Heart right ventricle (tissue), 16 donors: ENCODE measurements around the gene FAM131C. TPM values are rescaled to one million over a fixed set of nuclear protein-coding genes. Genes with fewer than 3 reads are reported as not detected.

Experiments
- ATAC-seq, 8 donors: fragments of 200-7000 bp; cut with Tn5 transposase; one replicate each; pipeline ENCODE4 v1.9.1; 2020; ENCODE audit warnings: mild to moderate bottlenecking in 8 of 8, moderate library complexity in 8 of 8, moderate number of reproducible peaks in 1 of 8
- DNase-seq, 2 donors: peaks; one replicate each; pipeline ENCODE4 v3.0.0-alpha.2; 2020
- H3K27ac ChIP-seq, 10 donors: fragments of 200-600 bp; sonication (generic) in 2 of 10; one replicate each; pipeline versions ENCODE4 v1.5.0 to v1.8.0; 2020 to 2022; ENCODE audit warnings: mild to moderate bottlenecking in 3 of 10
- H3K27me3 ChIP-seq, 7 donors: fragments of 200-600 bp; one replicate each; pipeline ENCODE4 v1.8.0; 2021 to 2022; ENCODE audit warnings: mild to moderate bottlenecking in 2 of 7
- H3K36me3 ChIP-seq, 9 donors: fragments of 200-600 bp; sonication (generic) in 1 of 9; one replicate each; pipeline versions ENCODE4 v1.5.0 to v1.8.0; 2020 to 2022; ENCODE audit warnings: mild to moderate bottlenecking in 2 of 9
- H3K4me1 ChIP-seq, 9 donors: fragments of 200-600 bp; sonication (generic) in 1 of 9; one replicate each; pipeline versions ENCODE4 v1.5.0 to v1.8.0; 2020 to 2022; ENCODE audit warnings: mild to moderate bottlenecking in 4 of 9
- H3K4me3 ChIP-seq, 10 donors: fragments of 200-600 bp; sonication (generic) in 2 of 10; one replicate each; pipeline versions ENCODE4 v1.5.0 to v1.8.0; 2020 to 2022; ENCODE audit warnings: mild to moderate bottlenecking in 7 of 10, moderate library complexity in 2 of 10
- H3K9me3 ChIP-seq, 11 donors: fragments of 200-600 bp in 10 of 11; sonication (generic) in 2 of 11; one replicate each; pipeline versions ENCODE4 v1.5.0 to v1.8.0; 2013 to 2022; ENCODE audit warnings: mild to moderate bottlenecking in 2 of 11, control low read depth in 1 of 11, moderate library complexity in 1 of 11
- CTCF ChIP-seq, 9 donors: fragments of 200-600 bp; sonication (generic) in 2 of 9; IDR thresholded peaks; one replicate each; pipeline versions ENCODE4 v1.5.0 to v1.8.0; 2021 to 2022; ENCODE audit warnings: antibody characterized with exemption in 9 of 9, mild to moderate bottlenecking in 5 of 9, moderate library complexity in 1 of 9
- WGBS, 2 donors: extraction: QIAGEN DNeasy Blood & Tissue Kit; methylation state at CpG; one replicate each; pipeline ENCODE4 v1.1.7; 2013; ENCODE audit warnings: inconsistent platforms in 1 of 2; 5-methylcytosine and 5-hydroxymethylcytosine counted together
- intact Hi-C, 10 donors: fragments of 100-400 bp; cut with DNase I; formaldehyde crosslinking; loops; one replicate each; pipeline versions ENCODE4 v1.11.1 to v1.14.2; 2022
- polyA plus RNA-seq, 2 donors: library from polyadenylated mRNA; stranded (reverse); fragments of 200-250 nt; gene quantifications; one replicate each; pipeline ENCODE4 v1.2.3, GENCODE V29; 2013
- total RNA-seq, 10 donors: library from RNA; stranded (reverse); fragmentation: NEBNext Ultra II Directional in 3 of 10; extraction: Animal tissue kit (Norgen Biotek cat#: 25700) in 3 of 10; gene quantifications; one replicate each; pipeline versions ENCODE4 v1.2.1 to v1.2.4, GENCODE V29; 2021 to 2023
- donor health status: Arrhythmogenic right ventricular cardiomyopathy.
- donor health status: ischemic (EF 13 %, LVEDD 7.1; RV severe dilation, severe dysfunction).
- donor health status: healthy with polysubstance abuse.
- donor health status: DM: no; HTN: yes; CAD: no.
- donor health status: DM: no; HTN: no; CAD: no.
- donor health status: ischemic (EF 25% LVEDD 6.9; RV normal size, moderate dysfunction).
- donor health status: ischemic (EF 25% LVEDD 5.7; RV mildly dilated, moderate dysfunction).
- donor health status: healthy.
- donor health status: DM: yes; HTN: yes; CAD: no.
- donor health status: Ischemic cardiomyopathy.
- donor health status: ischemic (EF 35%, LVEDD 5.7; RV mildly dilated, moderate dysfunction).
- donor health status: nonischemic (EF 11% LVEDD 7.7; RV severe dilation, severe dysfunction).
- donor health status: DM: yes; HTN: yes; CAD: no.
- donor health status: PGD.
- donor health status: ischemic (EF 29% LVEDD 5.4; RV normal size, mild dysfunction).
- donor health status: nonischemic (EF 23%, LVEDD 6.1; RV moderate dilation, normal function).

Gene FAM131C
- total and polyA plus RNA-seq, 12 donors = 0.72 to 11.8 (median 2.4) TPM

GRCh38 chr1:16068356-16069270 lies 4.8 kb downstream of the FAM131C start:
- ATAC-seq = peak; percentile 49 to 87 (median 82)
- H3K27ac ChIP-seq = peak overlapping the region in 5 of 10 donors; percentile 7 to 64 (median 31)
- 47 to 50% methylated on average over 11 of the region's 11 CpGs for WGBS, 2 donors

GRCh38 chr1:16067933-16068332 lies 5.5 kb downstream of the FAM131C start:
- Histone ChIP-seq H3K27me3 (peaks cover 0 to 16% (median 2%) of the 10 kb centered on the region in 7 donors), H3K9me3 (no peaks in the 10 kb centered on the region), H3K4me1 (peaks cover 13 to 41% (median 19%) of the 10 kb centered on the region in 9 donors), H3K4me3 (no peak overlapping the region), H3K27ac (peak overlapping the region in 1 of 10 donors; percentile 16), H3K36me3 (no peaks in the 10 kb centered on the region)
- intact Hi-C loops = no loop called here
- ATAC-seq = peak in 1 of 8 donors; percentile 6
- WGBS, 2 donors = 62 to 66% methylated on average over 13 of the region's 13 CpGs
- DNase-seq = no peak
- TF ChIP-seq CTCF (IDR thresholded peaks at IDR 0.05) = no peak

More at GRCh38 chr1:16068356-16069270, 4.8 kb downstream of the FAM131C start:
- DNase-seq = peak; percentile 62 to 65
- intact Hi-C loops = no loop called here
- Histone ChIP-seq H3K4me3 (no peak overlapping the region), H3K9me3 (no peaks in the 10 kb centered on the region), H3K27me3 (peaks cover 0 to 20% (median 6%) of the 10 kb centered on the region in 7 donors), H3K36me3 (no peaks in the 10 kb centered on the region), H3K4me1 (peaks cover 15 to 44% (median 22%) of the 10 kb centered on the region in 9 donors)
- no peak for TF ChIP-seq CTCF (IDR thresholded peaks at IDR 0.05)

- Histone ChIP-seq H3K4me1 (peaks cover 11 to 39% (median 17%) of the 10 kb centered on the region in 9 donors), H3K27ac (no peak overlapping the region), H3K9me3 (no peaks in the 10 kb centered on the region), H3K36me3 (no peaks in the 10 kb centered on the region), H3K27me3 (peaks cover 0 to 9% (median 0%) of the 10 kb centered on the region in 7 donors), H3K4me3 (no peak overlapping the region)
- intact Hi-C loops = no loop called here
- DNase-seq (no peak), ATAC-seq (peak in 1 of 8 donors; percentile 27)
- TF ChIP-seq CTCF (IDR thresholded peaks at IDR 0.05) = no peak
- WGBS, 2 donors = 72 to 82% methylated on average over 6 of the region's 6 CpGs
These were observed 6.2 kb downstream of the FAM131C start for GRCh38 chr1:16067127-16067768.

- Histone ChIP-seq H3K9me3 (no peaks in the 10 kb centered on the region), H3K4me3 (no peak overlapping the region), H3K27me3 (no peaks in the 10 kb centered on the region), H3K36me3 (no peaks in the 10 kb centered on the region), H3K4me1 (peaks cover 11 to 39% (median 17%) of the 10 kb centered on the region in 9 donors), H3K27ac (no peak overlapping the region)
- ATAC-seq (no peak), DNase-seq (no peak)
- no peak for TF ChIP-seq CTCF (IDR thresholded peaks at IDR 0.05)
- WGBS, 2 donors = 86 to 94% methylated on average over 4 of the region's 4 CpGs
- intact Hi-C loops = no loop called here
These were observed 7.2 kb downstream of the FAM131C start for GRCh38 chr1:16066245-16066644.
